Activated CD4-positive, alpha-beta T cell treated with anti-CD3 and anti-CD28 coated beads for 36 hours (primary cell): ENCODE results near the gene ATP5F1E. TPM values are rescaled to one million over a fixed set of nuclear protein-coding genes. Genes with fewer than 3 reads are reported as not detected.
A peak's percentile ranks its signal among the peaks of the same experiment; 100 is the strongest.
"Not testable (repeated sequence)": the region's sequence is repeated elsewhere in the genome, so short reads cannot be mapped to it uniquely, and the experiment has no call there.

Experiments used
- ATAC-seq: fragments of 200-7000 bp; cut with Tn5 transposase; one replicate; pipeline ENCODE4 v1.10.0; 2021; ENCODE audit warnings: mild to moderate bottlenecking, moderate library complexity
- CTCF ChIA-PET: fragments of 350-600 bp; sonication (Branson Sonifier 250); formaldehyde crosslinking; loops from one replicate; lab custom pipeline; 2021; ENCODE audit warnings: antibody characterized with exemption; lab: Charles Lee
- POLR2A ChIA-PET: fragments of 350-600 bp; sonication (Branson Sonifier 250); formaldehyde crosslinking; loops from one replicate; lab custom pipeline; 2021; ENCODE audit warnings: antibody characterized with exemption, inconsistent platforms; lab: Charles Lee
- DNase-seq: peaks from one replicate; pipeline ENCODE4 v3.0.0-alpha.2; 2020
- H3K27ac Mint-ChIP-seq: one replicate; pipeline ENCODE4 v1.8.0; 2021; ENCODE audit warnings: mixed read lengths
- H3K27me3 Mint-ChIP-seq: one replicate; pipeline ENCODE4 v1.8.0; 2021; ENCODE audit warnings: mixed read lengths
- H3K36me3 Mint-ChIP-seq: one replicate; pipeline ENCODE4 v1.8.0; 2021; ENCODE audit warnings: low read depth, mixed read lengths
- H3K4me1 Mint-ChIP-seq: one replicate; pipeline ENCODE4 v1.8.0; 2021; ENCODE audit warnings: mixed read lengths
- H3K4me3 Mint-ChIP-seq: one replicate; pipeline ENCODE4 v1.8.0; 2021; ENCODE audit warnings: mild to moderate bottlenecking, moderate library complexity, mixed read lengths
- H3K9me3 Mint-ChIP-seq: one replicate; pipeline ENCODE4 v1.8.0; 2021; ENCODE audit warnings: low read depth, mixed read lengths
- intact Hi-C, 2 experiments: fragments of 100-400 bp; cut with DNase I in 1 of 2; cut with micrococcal nuclease in 1 of 2; formaldehyde crosslinking; loops; one replicate each; pipeline versions ENCODE4 v1.14.2 to v1.15.1; 2022 to 2024; cut with DNase I, micrococcal nuclease
- total RNA-seq, 2 experiments: library from RNA; stranded (reverse); gene quantifications; one replicate each; pipeline ENCODE4 v1.2.3, GENCODE V29; 2021

ATP5F1E gene
- total RNA-seq, 2 experiments from 2014 or later = 63.5 to 76.1 TPM

DNA sequence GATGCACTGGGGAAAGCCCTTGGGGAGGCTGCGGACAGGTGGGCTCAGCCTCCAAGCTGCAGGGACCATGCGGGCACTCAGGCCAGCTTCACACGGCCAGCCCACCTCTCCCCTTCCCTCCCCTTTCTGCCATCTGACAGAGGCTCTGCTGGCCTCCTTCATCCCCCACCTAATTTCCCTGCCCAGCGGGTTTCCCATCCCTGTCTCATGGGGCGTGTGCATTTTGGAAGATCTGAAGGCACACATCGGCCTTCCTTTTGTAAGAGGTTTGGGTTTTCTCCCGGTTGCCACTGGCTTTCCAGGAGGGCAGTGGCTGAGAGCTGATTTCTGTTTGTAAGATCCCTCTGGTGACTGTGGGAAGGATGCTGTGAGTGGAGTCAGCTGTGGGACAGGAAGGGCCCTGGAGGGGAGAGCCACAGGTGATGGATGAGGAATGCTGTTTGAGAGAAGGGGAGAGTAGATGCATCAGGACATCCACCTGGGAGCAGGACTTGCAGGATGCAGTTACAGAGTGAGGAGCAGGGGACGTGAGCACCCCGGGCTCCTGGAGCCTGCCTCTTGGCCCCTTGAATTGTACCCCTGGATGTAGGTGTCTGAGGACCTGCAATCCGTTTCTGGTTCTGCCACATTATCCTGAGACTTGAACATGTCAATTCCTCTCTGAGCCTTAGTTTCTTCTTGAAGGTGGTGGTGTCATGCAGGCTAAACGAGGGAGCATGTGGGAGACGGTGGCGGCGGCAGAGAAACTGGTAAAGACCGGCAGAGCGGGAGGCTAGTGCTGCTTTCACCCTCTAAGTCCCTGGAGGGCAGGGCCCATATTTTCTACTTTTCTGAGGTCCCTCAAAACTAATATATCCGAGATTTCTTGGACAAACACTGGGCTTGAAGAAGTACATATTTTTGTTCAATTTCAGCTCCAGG lies 18.8 kb downstream of the ATP5F1E start:
- no peak overlapping the region for H3K4me3 Mint-ChIP-seq
- H3K36me3 Mint-ChIP-seq = no peaks in the 10 kb centered on the region
- peaks cover 40% of the 10 kb centered on the region for H3K4me1 Mint-ChIP-seq
- H3K27me3 Mint-ChIP-seq = no peaks in the 10 kb centered on the region
- ChIA-PET POLR2A (no interaction called here), CTCF (no interaction called here)
- intact Hi-C loops = no loop called here
- DNase-seq = peak; percentile 2
- ATAC-seq = no peak
- no peaks in the 10 kb centered on the region for H3K9me3 Mint-ChIP-seq
- peak overlapping the region; percentile 73 for H3K27ac Mint-ChIP-seq

DNA sequence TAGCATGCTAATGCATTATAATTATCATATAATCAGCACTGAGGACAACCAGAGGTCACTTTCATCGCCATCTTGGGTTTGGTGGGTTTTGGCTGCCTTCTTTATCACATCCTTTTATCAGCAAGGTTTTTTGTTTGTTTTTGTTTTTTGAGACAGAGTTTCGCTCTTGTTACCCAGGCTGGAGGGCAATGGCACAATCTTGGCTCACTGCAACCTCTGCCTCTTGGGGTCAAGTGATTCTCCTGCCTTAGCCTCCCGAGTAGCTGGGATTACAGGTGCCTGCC lies 20.3 kb downstream of the ATP5F1E start:
- ATAC-seq, H3K27ac Mint-ChIP-seq, H3K27me3 Mint-ChIP-seq, H3K4me3 Mint-ChIP-seq, intact Hi-C loops, DNase-seq, H3K9me3 Mint-ChIP-seq, POLR2A ChIA-PET, H3K36me3 Mint-ChIP-seq: not testable (repeated sequence)
- H3K4me1 Mint-ChIP-seq = peaks cover 30% of the 10 kb centered on the region
- CTCF ChIA-PET = interaction anchor here (0.7 kb wide), 1 partner anchor 57 kb away, joined by 3 read pairs; no protein-coding TSS in a partner anchor

DNA sequence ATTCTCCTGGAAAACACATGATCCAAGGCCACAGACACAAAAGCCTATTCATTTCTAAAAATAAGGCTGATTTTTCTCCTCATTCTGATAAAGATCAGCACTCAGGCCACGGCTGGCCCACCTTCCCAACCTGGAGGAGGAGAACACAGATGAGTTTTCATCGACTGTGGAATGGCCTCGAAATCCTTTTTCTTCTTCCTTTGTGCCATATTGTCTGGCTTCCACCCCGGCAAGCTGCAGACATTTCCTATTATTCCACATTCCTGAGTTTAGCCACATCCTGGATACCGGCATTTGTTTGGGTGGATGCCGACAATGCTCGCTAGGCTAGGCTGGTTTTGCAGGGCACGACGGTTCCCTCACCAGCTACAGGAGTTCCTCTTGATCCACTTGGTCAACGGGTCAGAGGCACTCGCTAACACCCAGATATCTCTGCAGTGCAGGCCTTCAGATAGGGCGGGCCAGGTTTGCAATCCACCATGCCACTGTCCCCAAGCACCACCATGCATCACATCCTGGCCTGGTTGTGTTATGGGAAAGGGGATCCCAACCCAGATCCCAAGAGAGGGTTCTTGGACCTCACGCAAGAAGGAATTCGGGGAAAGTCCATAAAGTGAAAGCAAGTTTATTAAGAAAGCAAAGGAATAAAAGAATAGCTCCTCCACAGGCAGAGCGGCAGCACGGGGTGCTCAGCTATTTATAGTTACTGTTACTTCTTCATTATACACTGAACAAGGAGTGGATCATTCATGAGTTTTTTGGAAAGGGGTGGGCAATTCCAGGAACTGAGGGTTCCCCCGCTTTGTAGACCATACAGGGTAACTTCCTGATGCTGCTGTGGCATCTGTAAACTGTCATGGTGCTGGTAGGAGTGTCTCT lies 20.9 kb downstream of the ATP5F1E start:
- POLR2A ChIA-PET = interaction anchor here (0.6 kb wide), 1 partner anchor 351 kb away, joined by 4 read pairs; no protein-coding TSS in a partner anchor
- DNase-seq (peak; percentile 16), ATAC-seq (no peak)
- Mint-ChIP-seq H3K4me1 (peaks cover 25% of the 10 kb centered on the region), H3K9me3 (no peaks in the 10 kb centered on the region), H3K4me3 (no peak overlapping the region), H3K36me3 (no peaks in the 10 kb centered on the region), H3K27ac (no peak overlapping the region), H3K27me3 (no peaks in the 10 kb centered on the region)
- CTCF ChIA-PET = interaction anchor here (0.7 kb wide), 1 partner anchor 56 kb away, joined by 3 read pairs; no protein-coding TSS in a partner anchor
- intact Hi-C loops = no loop called here

DNA sequence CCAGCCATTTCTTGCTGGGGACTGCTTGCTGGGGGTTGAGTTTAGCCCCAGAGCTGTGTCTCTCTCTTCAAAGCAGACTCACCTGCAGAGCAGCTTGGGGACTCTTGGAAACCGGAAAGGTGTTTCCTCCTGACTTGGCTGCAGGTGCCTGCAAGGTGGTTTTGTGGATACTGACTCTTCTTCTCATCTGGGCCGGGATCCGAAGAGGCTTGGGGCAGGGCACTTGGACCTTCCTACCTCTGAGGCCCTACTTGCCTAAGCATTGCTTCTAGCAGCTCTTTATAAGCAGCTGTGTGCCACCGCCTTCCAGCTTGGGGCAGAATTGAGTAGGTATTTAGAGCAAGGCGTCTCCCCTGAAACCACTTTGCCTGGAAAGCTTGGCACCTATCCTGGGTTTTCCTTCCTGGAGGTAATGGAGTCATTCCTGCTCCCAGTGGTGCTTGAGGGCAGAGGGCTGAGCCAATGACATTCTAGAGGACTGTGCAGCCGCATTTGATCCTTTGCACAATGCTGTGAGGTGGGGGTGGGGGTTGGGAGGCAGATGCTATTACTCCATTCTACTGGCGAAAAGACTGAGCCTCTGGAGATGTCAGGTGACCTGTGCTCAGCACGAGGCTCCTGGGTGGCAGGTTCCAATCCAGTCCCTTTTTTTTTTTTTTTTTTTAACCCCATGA lies 21.7 kb downstream of the ATP5F1E start:
- Mint-ChIP-seq H3K4me1 (peaks cover 30% of the 10 kb centered on the region), H3K27me3 (no peaks in the 10 kb centered on the region), H3K27ac (no peak overlapping the region), H3K36me3 (no peaks in the 10 kb centered on the region), H3K4me3 (no peak overlapping the region), H3K9me3 (no peaks in the 10 kb centered on the region)
- ATAC-seq (no peak), DNase-seq (no peak)
- POLR2A ChIA-PET = interaction anchor here (0.6 kb wide), 1 partner anchor 350 kb away, joined by 4 read pairs; no protein-coding TSS in a partner anchor
- intact Hi-C loops = no loop called here
- CTCF ChIA-PET = no interaction called here

DNA sequence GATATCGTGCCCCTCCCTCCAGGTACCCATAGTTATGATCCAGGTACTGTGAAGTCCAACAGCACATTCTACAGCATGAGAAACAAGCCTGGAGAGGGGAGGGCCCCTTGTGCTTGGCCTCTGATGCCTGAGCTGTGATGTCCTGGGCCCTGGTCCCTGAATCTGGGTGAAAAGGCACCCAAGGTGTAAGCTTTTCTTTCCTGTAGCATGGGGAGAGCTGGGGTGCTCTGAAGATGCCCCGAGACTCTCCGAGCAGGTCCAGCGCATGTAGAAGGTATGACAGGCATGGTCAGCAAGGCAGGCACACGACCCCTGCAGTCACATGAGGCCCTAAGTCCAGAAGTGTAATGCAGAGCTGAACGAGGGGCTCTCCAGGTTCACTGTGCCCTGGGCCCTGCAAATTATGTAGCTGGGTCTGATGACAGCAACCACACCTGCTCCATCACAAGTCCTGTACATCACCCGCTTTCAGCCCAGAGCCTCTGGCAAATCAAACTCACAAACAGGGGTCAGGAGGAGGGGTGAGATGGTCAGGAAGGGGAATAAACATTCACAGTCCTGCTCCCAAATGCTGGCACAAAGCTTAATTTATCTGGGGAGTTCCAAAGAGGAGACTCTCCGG lies 23.3 kb downstream of the ATP5F1E start:
- ChIA-PET POLR2A (interaction anchor here (0.6 to 2.0 kb wide), 3 partner anchors 14 to 30 kb away, joined by 3 to 7 read pairs (median 5); partner anchors contain the start of gene ATP5F1E), CTCF (interaction anchor here (0.6 to 1.4 kb wide), 3 partner anchors 25 to 377 kb away, joined by 3 read pairs; no protein-coding TSS in a partner anchor)

DNA sequence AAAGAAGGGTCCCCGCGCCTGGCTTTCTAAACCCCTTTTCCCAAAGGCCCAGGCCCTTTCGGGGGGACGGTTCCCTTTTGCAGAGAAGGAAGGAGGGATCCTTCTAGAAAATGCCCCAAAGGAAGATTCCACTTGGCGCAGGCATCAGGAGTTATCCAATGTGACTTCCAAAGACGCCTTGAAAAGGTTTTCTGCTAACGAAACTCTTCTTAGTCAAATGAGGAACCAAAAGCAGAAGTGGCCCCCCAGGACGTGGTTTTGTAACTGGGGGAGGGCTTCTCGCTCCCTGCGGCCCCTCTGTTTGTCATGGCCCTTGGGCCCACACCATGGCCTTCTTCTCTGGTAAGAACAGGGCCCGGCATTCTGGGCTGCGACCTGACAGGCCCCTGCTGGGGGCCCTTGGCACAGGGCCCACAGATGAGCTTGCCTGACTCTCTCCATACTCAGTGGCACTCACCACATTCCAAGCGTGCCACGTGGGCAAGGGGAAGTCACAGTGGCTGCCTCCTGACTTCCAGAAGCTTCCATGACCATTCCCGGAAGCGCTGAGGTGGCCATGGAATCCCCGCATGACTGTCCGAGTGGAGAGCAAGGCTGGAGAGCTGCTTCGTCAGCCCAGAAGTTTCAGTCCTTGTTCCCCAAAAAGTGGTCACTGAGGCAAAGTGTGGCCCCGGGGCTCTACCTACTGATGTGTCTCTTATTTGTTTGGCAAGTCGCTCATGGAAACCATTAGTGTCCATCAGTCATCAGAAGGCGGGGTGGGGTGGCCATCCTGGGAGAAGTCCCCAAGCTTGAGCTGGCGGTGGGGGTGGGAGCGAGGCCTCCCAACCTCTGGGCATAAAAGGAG lies 24.2 kb downstream of the ATP5F1E start:
- Mint-ChIP-seq H3K4me1 (peaks cover 34% of the 10 kb centered on the region), H3K9me3 (no peaks in the 10 kb centered on the region), H3K36me3 (peaks cover 7% of the 10 kb centered on the region), H3K27ac (no peak overlapping the region), H3K27me3 (no peaks in the 10 kb centered on the region), H3K4me3 (peak overlapping the region; percentile 58)
- CTCF ChIA-PET = interaction anchor here (1.4 kb wide), 1 partner anchor 214 kb away, joined by 3 read pairs; no protein-coding TSS in a partner anchor
- ATAC-seq (no peak), DNase-seq (no peak)
- POLR2A ChIA-PET = interaction anchor here (1.2 to 2.0 kb wide), 2 partner anchors 13 to 24 kb away, joined by 3 to 7 read pairs; partner anchors contain the start of gene ATP5F1E
- intact Hi-C loops = loop anchor here in 1 of 2 experiments (1.0 kb wide), 2 partner anchors 24 to 27 kb away; partner anchors contain the start of genes ATP5F1E and NELFCD

More for the DNA sequence above, 23.3 kb downstream of the ATP5F1E start:
- ATAC-seq = no peak
- H3K27me3 Mint-ChIP-seq = no peaks in the 10 kb centered on the region
- intact Hi-C loops = no loop called here
- peaks cover 36% of the 10 kb centered on the region for H3K4me1 Mint-ChIP-seq
- no peak for DNase-seq
- no peaks in the 10 kb centered on the region for H3K9me3 Mint-ChIP-seq
- H3K36me3 Mint-ChIP-seq = peaks cover 6% of the 10 kb centered on the region
- no peak overlapping the region for H3K27ac Mint-ChIP-seq
- H3K4me3 Mint-ChIP-seq = no peak overlapping the region

DNA sequence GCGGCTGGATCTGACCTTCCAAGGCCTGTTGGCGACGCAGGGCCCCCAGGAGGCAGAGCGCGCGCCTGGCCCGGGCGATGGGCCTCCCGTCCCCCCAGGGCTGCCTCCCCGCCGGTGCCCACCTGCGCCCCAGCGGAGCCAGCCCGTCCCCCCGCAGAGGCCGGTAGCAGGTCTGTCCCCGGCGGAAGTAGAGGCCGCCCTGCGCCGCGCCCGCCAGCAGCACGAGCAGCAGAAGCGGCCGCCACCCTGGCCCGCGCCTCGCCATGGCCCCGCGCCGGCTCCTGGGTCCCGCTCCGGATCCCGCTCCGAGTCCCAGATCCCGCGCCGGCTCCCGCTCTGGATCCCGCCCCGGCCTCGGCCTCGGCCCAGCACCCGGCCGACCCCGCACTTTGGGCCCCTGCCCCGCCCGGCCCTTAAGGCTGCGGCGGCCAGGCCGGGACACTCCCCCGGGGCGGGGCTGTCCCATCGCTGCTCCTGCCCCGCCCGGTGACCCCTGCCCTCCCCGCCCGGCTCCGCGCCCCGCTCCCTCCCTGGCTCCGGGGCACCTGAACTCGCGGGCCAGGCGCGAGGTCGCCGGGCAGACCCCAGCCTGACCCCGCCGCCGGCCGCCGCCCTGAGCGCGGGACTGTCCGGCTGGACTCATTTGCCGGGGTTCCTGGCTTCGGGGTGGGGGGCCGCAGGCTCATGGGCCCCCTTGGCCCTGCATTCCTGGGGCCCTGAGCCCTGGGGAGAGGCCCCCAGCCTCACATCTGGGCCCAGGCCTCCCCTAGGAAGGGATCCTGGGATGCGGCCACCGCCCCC lies 25.1 kb downstream of the ATP5F1E start, which contains the start of gene CTSZ:
TSS of gene CTSZ (minus strand) at position 391 of the 801 bp plus-strand sequence. CDS start at position 265, 126 bp downstream.
- intact Hi-C loops = loop anchor here in 1 of 2 experiments (1.0 kb wide), 2 partner anchors 25 to 26 kb away; partner anchors contain the start of genes ATP5F1E and NELFCD
- POLR2A ChIA-PET = no interaction called here
- H3K4me1 Mint-ChIP-seq = peaks cover 34% of the 10 kb centered on the region

DNA sequence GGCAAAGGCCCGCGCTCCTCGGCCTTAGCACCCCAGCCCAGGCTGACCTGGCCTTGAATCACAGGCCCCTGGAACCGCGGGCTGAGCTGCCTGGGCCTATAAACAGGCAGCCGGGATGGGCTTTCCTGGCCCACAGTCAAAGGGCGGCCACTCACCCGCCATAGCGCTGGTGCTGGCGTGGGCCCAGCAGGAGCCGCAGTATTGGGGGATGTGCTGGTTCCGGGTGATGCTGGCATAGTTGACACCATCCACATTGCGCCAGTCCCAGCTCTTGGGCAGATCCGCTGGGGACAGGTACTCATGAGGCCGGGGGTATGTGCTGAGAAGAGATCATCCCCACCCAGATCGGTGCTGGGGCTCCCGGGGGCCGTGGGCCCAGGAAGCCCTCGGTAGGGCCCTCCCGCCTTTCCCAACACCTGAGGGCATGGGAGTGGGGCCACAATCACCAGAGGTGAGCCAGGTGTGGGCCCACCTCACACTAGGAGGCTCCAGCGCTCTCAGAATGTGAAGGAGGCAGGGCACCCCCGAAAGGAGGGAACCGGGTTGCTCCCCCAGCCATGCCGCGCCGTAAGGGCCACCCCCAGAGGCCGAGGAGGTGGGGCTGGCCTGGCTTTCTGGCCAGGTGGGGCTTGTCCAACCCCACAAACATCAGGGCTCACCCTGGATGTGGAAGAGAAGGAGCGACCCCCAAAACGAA lies 25.8 kb downstream of the ATP5F1E start:
- H3K27me3 Mint-ChIP-seq = no peaks in the 10 kb centered on the region
- ChIA-PET POLR2A (no interaction called here), CTCF (no interaction called here)
- no peaks in the 10 kb centered on the region for H3K9me3 Mint-ChIP-seq
- peaks cover 12% of the 10 kb centered on the region for H3K36me3 Mint-ChIP-seq
- DNase-seq = no peak
- intact Hi-C loops = no loop called here
- peak overlapping the region; percentile 69 for H3K27ac Mint-ChIP-seq
- peaks cover 33% of the 10 kb centered on the region for H3K4me1 Mint-ChIP-seq
- H3K4me3 Mint-ChIP-seq = peak overlapping the region; percentile 69
- ATAC-seq = peak; percentile 6

More for the DNA sequence above, 25.1 kb downstream of the ATP5F1E start, which contains the start of gene CTSZ:
- peak; percentile 68 for ATAC-seq
- no peaks in the 10 kb centered on the region for H3K9me3 Mint-ChIP-seq
- peak within 1 kb of the TSS; percentile 69 for H3K27ac Mint-ChIP-seq
- peaks cover 7% of the 10 kb centered on the region for H3K36me3 Mint-ChIP-seq
- peak within 1 kb of the TSS; percentile 69 for H3K4me3 Mint-ChIP-seq
- peak; percentile 70 for DNase-seq
- CTCF ChIA-PET = no interaction called here
- no peaks in the 10 kb centered on the region for H3K27me3 Mint-ChIP-seq
